Activated CD4-positive, alpha-beta memory T cell treated with anti-CD3 and anti-CD28 coated beads, Interleukin-2, amount 10 ng/mL, durations not matched to agents 7 days and 5 days (primary cell): ENCODE results near the gene GALNTL6. TPM values are rescaled to one million over a fixed set of nuclear protein-coding genes. Genes with fewer than 3 reads are reported as not detected.

Experiments
- CTCF ChIA-PET: fragments of 350-600 bp; sonication (Branson Sonifier 250); formaldehyde crosslinking; loops from one replicate; lab custom pipeline; 2021; ENCODE audit warnings: antibody characterized with exemption, inconsistent platforms; lab: Charles Lee
- POLR2A ChIA-PET: fragments of 350-600 bp; sonication (Branson Sonifier 250); formaldehyde crosslinking; loops from one replicate; lab custom pipeline; 2021; ENCODE audit warnings: antibody characterized with exemption; lab: Charles Lee
- DNase-seq: peaks from one replicate; pipeline ENCODE4 v3.0.0-alpha.2; 2020
- H3K27ac Mint-ChIP-seq: one replicate; pipeline ENCODE4 v1.8.0; 2021; ENCODE audit warnings: mild to moderate bottlenecking, mixed read lengths
- H3K27me3 Mint-ChIP-seq: one replicate; pipeline ENCODE4 v1.8.0; 2021; ENCODE audit warnings: mixed read lengths
- H3K36me3 Mint-ChIP-seq: one replicate; pipeline ENCODE4 v1.8.0; 2021; ENCODE audit warnings: low read depth, mixed read lengths
- H3K4me1 Mint-ChIP-seq: one replicate; pipeline ENCODE4 v1.8.0; 2021; ENCODE audit warnings: mixed read lengths
- H3K4me3 Mint-ChIP-seq: one replicate; pipeline ENCODE4 v1.8.0; 2021; ENCODE audit warnings: mild to moderate bottlenecking, mixed read lengths
- H3K9me3 Mint-ChIP-seq: one replicate; pipeline ENCODE4 v1.8.0; 2021; ENCODE audit warnings: mixed read lengths
- total RNA-seq, 2 experiments: library from RNA; stranded (reverse); gene quantifications; one replicate each; pipeline ENCODE4 v1.2.3, GENCODE V29; 2021

Gene GALNTL6
- total RNA-seq, 2 experiments from 2014 or later = not detected

DNA sequence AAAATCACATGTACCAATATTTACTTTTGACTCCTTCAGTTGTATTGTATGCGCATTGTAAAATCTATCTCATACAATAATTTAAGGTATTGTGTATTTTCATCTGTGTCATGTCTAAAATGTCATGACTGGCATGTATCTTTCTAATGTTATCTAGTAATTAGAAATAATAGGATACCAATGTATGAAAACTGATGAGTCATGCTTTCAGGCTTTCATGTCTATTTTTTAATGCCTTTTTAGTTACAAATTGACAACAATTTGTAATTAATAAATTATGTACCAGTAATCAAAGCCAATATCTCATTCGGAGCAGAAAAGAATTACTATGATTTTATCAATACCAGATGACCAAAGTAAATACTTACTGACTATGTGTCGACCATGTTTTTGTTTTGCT, 107.7 kb downstream of the GALNTL6 start:
- Mint-ChIP-seq H3K4me1 (no peaks in the 10 kb centered on the region), H3K27ac (no peak overlapping the region), H3K36me3 (no peaks in the 10 kb centered on the region), H3K9me3 (peaks cover 3% of the 10 kb centered on the region), H3K4me3 (no peak overlapping the region), H3K27me3 (no peaks in the 10 kb centered on the region)
- no peak for DNase-seq
- POLR2A ChIA-PET = no interaction called here
- CTCF ChIA-PET = no interaction called here

DNA sequence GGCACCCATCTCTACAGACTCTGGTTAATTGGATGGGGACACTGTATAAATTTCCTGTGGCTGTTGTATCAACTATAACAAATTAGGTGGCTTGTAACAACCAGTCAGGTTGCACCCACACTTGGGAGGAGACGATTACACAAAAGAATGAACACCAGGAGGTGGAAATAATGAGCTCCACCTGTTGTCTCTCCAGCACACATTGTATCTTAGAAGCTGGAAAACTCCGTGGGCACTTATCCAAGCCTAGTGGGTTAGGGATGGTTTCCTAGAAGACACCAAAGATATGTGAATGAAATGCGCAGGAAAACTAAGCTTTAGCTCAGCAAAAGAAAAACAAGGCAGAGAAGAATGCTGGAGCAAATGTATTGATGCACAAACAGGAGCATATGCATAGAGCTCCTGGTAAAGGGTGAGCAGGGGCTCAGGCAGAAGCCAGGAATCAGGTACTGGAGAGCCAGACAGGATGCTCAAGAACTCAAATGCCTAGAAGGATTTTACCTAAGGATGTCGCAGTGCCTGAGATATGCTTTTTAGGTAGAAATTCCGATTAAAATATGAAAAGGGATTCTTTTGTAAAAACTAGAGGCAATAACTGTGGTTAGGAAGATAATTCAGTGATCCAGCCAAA, 111.7 kb downstream of the GALNTL6 start:
- no peaks in the 10 kb centered on the region for H3K27me3 Mint-ChIP-seq
- no peak for DNase-seq
- H3K9me3 Mint-ChIP-seq = peaks cover under 1% of the 10 kb centered on the region
- no peak overlapping the region for H3K4me3 Mint-ChIP-seq
- H3K36me3 Mint-ChIP-seq = no peaks in the 10 kb centered on the region
- no peak overlapping the region for H3K27ac Mint-ChIP-seq
- ChIA-PET POLR2A (no interaction called here), CTCF (no interaction called here)
- no peaks in the 10 kb centered on the region for H3K4me1 Mint-ChIP-seq

DNA sequence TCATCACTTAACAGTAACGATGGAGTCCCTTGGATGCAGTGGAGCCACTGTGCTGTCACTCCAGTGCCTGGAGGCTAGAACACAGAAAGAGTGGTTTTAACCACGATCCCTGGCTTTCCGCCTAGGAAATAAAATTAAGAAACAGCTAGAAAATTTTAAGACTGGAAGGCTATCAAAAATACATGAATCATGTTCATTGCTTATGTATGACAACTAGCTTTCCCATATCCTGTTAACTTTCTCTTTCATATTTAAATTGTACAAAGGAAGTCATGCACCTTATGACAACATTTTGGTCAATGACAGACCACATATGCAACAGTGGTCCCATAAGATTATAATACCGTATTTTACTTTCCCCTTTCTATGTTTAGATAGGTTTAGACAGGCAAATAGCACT, 115.1 kb downstream of the GALNTL6 start:
- no peak for DNase-seq
- H3K4me3 Mint-ChIP-seq = no peak overlapping the region

DNA sequence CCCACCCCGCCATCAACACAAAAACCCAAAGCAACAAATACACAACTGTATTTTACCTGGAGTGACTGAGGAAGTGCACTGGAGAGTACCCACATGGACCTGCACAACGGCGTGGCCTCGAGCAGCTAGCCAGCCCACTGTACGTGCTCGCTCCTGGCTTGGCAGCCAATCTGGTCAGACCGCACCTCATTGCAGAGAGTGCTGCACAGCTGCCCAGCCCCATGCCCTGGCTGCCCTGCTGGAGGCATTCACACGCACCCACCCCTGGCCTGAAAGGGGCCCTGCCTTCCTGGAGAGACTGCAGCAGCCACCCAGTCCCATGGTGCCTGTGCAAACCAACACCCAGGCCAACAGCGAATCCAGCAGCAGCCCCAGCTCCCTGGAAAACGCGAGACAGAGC, 116.3 kb downstream of the GALNTL6 start:
- Mint-ChIP-seq H3K9me3 (peaks cover 4% of the 10 kb centered on the region), H3K27me3 (no peaks in the 10 kb centered on the region), H3K36me3 (no peaks in the 10 kb centered on the region), H3K4me3 (no peak overlapping the region), H3K4me1 (no peaks in the 10 kb centered on the region), H3K27ac (no peak overlapping the region)
- DNase-seq = no peak
- CTCF ChIA-PET = no interaction called here
- POLR2A ChIA-PET = no interaction called here

More for the DNA sequence above, 115.1 kb downstream of the GALNTL6 start:
- no peaks in the 10 kb centered on the region for H3K36me3 Mint-ChIP-seq
- H3K4me1 Mint-ChIP-seq = no peaks in the 10 kb centered on the region
- peaks cover 4% of the 10 kb centered on the region for H3K9me3 Mint-ChIP-seq
- ChIA-PET POLR2A (no interaction called here), CTCF (no interaction called here)
- H3K27me3 Mint-ChIP-seq = no peaks in the 10 kb centered on the region
- no peak overlapping the region for H3K27ac Mint-ChIP-seq

DNA sequence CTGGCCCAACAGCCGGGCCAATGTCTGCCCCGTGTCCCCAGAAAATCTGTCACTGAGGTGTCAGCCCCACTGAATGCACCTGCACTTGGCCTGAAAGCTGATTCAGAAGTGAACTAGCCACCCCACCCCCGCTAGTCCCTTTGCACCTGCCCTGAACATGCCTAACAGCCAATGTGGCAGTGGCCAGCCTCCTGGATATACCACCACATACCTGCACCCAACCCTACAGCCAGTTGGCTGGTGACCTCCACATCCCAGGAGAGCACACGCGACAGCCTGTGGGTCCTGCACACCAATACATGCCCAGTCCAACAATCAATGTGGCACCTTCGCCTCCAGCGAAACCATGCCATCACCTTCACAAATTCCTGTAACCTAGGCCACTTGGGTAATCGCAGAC, 116.7 kb downstream of the GALNTL6 start:
- CTCF ChIA-PET = no interaction called here
- no peak for DNase-seq
- POLR2A ChIA-PET = no interaction called here
- Mint-ChIP-seq H3K4me1 (no peaks in the 10 kb centered on the region), H3K36me3 (no peaks in the 10 kb centered on the region), H3K27ac (no peak overlapping the region), H3K9me3 (peaks cover 5% of the 10 kb centered on the region), H3K27me3 (no peaks in the 10 kb centered on the region), H3K4me3 (no peak overlapping the region)

DNA sequence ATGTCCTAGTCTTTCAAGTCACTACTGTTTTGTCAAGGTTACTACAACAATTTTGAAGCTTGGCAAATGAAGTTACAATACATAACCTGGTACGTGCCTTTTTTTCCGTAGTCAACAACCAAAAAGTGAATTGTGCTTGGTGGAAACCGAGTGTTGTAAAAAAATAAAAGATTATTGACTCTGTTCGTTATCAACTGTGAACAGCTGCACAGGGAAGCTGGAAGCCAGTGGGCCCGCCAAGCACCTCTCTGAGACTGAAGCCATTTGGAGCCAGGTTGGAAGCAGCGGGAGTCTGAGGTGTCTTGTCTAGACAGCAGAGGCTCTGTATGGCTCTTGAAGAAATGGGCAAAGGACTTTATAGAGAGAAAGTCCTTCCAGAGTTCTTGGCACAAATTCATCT, 119.0 kb downstream of the GALNTL6 start:
- Mint-ChIP-seq H3K27ac (no peak overlapping the region), H3K4me3 (no peak overlapping the region), H3K36me3 (no peaks in the 10 kb centered on the region), H3K9me3 (peaks cover 6% of the 10 kb centered on the region), H3K27me3 (no peaks in the 10 kb centered on the region), H3K4me1 (no peaks in the 10 kb centered on the region)
- ChIA-PET POLR2A (no interaction called here), CTCF (no interaction called here)
- no peak for DNase-seq

DNA sequence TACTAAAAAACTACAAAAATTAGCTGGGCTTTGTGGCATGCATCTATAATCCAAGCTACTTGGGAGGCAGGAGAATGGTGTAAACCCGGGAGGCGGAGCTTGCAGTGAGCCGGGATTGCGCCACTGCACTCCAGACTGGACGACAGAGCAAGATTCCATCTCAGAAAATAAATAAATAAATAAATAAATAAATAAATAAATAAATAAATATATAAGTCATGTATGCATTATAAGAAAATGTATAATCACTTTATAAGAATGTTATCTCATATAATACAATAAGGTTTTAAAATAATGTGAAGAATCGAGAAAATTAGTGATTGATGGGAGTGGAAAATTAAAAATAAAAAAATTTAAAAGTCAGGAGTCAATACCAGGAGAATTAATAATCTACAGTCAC, 127.5 kb downstream of the GALNTL6 start:
- no peaks in the 10 kb centered on the region for H3K27me3 Mint-ChIP-seq
- H3K9me3 Mint-ChIP-seq = peaks cover 6% of the 10 kb centered on the region
- H3K4me3 Mint-ChIP-seq = no peak overlapping the region
- H3K4me1 Mint-ChIP-seq = no peaks in the 10 kb centered on the region
- no peaks in the 10 kb centered on the region for H3K36me3 Mint-ChIP-seq
- no peak overlapping the region for H3K27ac Mint-ChIP-seq
- CTCF ChIA-PET = no interaction called here
- no peak for DNase-seq
- POLR2A ChIA-PET = no interaction called here

DNA sequence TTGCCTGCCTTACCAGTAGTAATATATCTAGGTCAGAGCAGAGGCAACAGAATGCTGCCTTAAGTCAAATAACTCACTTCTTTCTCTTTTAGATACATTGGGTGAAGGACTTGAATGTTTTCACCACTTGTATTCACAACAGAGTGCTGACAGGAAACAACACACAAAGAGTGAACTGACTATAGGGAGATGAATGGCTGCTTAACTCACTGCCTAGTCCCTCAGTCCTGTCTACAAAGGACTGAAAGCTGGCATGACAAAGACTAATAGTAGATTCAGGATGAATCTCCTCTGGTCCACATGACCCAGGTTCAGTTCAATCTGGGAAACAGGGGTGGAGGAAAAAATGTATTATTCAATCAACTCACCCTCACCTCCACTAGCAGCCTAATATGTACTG, 134.2 kb downstream of the GALNTL6 start:
- DNase-seq = no peak
- POLR2A ChIA-PET = no interaction called here
- no peak overlapping the region for H3K27ac Mint-ChIP-seq
- H3K36me3 Mint-ChIP-seq = no peaks in the 10 kb centered on the region
- CTCF ChIA-PET = no interaction called here
- H3K4me3 Mint-ChIP-seq = no peak overlapping the region
- H3K27me3 Mint-ChIP-seq = no peaks in the 10 kb centered on the region
- no peaks in the 10 kb centered on the region for H3K4me1 Mint-ChIP-seq
- peaks cover 2% of the 10 kb centered on the region for H3K9me3 Mint-ChIP-seq

DNA sequence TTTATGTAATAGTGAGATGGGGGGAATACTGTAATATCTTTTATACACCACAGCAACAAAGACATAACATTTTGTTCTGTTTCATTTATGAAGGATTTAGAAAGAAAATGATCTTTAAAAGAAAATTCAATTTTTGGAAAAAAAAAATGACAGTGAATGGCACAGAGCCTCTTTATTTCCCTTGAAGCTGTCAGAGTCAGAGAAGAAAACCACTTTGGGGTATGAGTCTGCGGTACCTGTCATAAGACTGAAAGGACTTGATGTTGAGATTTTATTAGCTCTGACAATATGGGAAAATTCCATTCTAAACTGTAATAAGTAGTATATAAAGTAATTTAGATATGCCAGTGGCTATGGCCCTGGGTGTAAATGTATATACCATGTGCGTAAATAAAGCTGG, 134.8 kb downstream of the GALNTL6 start:
- Mint-ChIP-seq H3K27me3 (no peaks in the 10 kb centered on the region), H3K27ac (no peak overlapping the region), H3K36me3 (no peaks in the 10 kb centered on the region), H3K9me3 (peaks cover 2% of the 10 kb centered on the region), H3K4me3 (no peak overlapping the region), H3K4me1 (no peaks in the 10 kb centered on the region)
- DNase-seq = no peak
- POLR2A ChIA-PET = no interaction called here
- CTCF ChIA-PET = no interaction called here

DNA sequence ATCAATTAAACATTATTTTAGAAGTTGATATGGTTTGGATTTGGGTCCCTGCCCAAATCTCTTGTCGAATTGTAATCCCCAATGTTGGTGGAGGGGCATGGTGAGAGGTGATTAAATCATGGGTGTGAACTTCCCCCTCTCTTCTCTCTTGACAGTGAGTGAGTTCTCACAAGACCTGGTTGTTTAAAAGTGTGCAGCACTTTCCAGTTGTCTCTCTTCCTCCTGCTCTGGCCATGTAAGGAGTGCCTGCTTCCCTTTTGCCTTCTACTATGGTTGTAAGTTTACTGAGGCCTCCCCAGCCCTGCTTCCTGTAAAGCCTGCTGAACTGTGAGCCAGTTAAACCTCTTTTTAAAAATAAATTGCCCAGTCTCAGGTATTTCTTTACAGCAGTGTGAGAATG, 141.4 kb downstream of the GALNTL6 start:
- H3K27ac Mint-ChIP-seq = no peak overlapping the region
- no peaks in the 10 kb centered on the region for H3K27me3 Mint-ChIP-seq
- no peaks in the 10 kb centered on the region for H3K36me3 Mint-ChIP-seq
- DNase-seq = no peak
- no peak overlapping the region for H3K4me3 Mint-ChIP-seq
- ChIA-PET POLR2A (no interaction called here), CTCF (no interaction called here)
- H3K4me1 Mint-ChIP-seq = no peaks in the 10 kb centered on the region
- peaks cover 2% of the 10 kb centered on the region for H3K9me3 Mint-ChIP-seq

DNA sequence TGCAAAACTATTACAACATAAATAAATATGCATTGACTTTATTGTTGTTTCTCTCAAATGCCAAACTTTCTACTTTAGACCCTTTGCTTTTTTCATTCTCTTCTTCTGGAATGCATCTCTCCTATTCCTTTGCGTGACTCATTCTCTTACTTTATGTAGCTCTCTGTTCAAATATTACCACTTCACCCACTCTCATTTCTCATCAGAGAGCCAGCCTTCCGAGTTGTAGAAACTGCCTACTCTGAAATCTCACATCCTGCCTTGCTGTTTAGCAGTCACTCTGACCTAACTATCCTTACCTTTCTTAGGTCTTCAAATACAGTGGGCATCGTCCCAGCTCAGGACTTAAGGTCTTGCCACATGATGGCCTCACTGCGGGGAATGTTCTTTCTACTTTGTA, 143.5 kb downstream of the GALNTL6 start:
- Mint-ChIP-seq H3K9me3 (no peaks in the 10 kb centered on the region), H3K36me3 (no peaks in the 10 kb centered on the region), H3K27ac (no peak overlapping the region), H3K4me1 (no peaks in the 10 kb centered on the region), H3K27me3 (no peaks in the 10 kb centered on the region), H3K4me3 (no peak overlapping the region)
- ChIA-PET CTCF (no interaction called here), POLR2A (no interaction called here)
- DNase-seq = no peak

DNA sequence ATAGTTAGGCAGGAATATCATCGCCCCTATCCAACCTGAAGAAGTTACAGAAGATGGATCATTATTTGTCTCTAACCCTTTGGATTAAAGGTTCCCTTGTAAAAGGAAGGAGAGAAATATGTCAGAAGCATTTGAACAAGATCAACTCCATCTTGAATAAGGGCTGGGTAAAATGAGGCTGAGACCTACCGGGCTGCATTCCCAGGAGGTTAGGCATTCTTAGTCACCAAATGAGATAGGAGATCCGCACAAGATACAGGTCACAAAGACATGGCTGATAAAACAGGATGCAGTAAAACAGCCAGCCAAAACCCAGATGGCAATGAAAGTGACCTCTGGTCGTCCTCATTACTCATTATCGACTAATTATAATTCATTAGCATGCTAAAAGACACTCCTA, 148.9 kb downstream of the GALNTL6 start:
- POLR2A ChIA-PET = no interaction called here
- Mint-ChIP-seq H3K27me3 (no peaks in the 10 kb centered on the region), H3K4me1 (no peaks in the 10 kb centered on the region), H3K36me3 (no peaks in the 10 kb centered on the region), H3K27ac (no peak overlapping the region), H3K9me3 (peaks cover 3% of the 10 kb centered on the region), H3K4me3 (no peak overlapping the region)
- CTCF ChIA-PET = no interaction called here
- no peak for DNase-seq

DNA sequence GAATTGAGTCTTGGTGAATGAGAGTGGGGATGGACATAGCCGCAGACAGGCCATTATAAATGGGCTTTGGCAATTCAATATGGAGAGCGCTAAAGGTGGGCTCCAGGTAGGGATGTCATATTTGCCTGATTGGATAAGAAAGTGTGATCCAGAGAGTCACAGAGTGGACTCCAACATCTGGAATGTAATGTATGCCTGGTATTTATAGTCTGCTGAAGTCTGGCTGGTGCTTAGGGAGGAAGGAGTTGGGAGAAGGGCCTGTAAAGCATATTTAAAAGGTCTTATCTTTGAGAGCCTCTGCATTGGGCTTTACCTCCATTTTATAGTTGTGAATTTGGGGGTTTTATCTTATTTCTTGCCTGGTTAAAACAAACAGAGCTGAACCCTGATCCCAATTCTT, 153.2 kb downstream of the GALNTL6 start:
- Mint-ChIP-seq H3K27me3 (no peaks in the 10 kb centered on the region), H3K9me3 (peaks cover 11% of the 10 kb centered on the region), H3K4me3 (no peak overlapping the region), H3K36me3 (no peaks in the 10 kb centered on the region), H3K27ac (no peak overlapping the region), H3K4me1 (no peaks in the 10 kb centered on the region)
- CTCF ChIA-PET = no interaction called here
- POLR2A ChIA-PET = no interaction called here
- DNase-seq = no peak

DNA sequence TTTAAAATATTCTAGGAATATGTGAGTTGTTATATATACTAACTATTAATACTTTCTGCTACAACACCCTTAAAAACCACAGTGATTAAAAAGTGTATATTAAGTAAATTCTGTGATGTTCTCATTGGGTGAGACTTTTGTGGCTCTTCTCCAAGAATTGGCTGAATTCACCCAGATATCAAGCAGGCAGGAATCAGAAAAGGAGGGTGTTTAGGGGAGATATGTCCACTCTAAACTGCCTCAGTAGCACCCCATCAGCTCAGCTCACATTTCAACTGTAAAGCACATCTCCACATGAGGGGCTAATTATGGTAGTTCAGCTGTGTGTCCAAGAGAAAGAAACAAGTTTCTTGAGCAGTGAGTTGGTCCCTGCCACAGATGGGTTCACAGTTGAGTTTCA, 165.0 kb downstream of the GALNTL6 start:
- H3K27me3 Mint-ChIP-seq = no peaks in the 10 kb centered on the region
- H3K9me3 Mint-ChIP-seq = peaks cover 2% of the 10 kb centered on the region
- ChIA-PET POLR2A (no interaction called here), CTCF (no interaction called here)
- no peak for DNase-seq
- no peaks in the 10 kb centered on the region for H3K36me3 Mint-ChIP-seq
- H3K4me1 Mint-ChIP-seq = no peaks in the 10 kb centered on the region
- H3K27ac Mint-ChIP-seq = no peak overlapping the region
- no peak overlapping the region for H3K4me3 Mint-ChIP-seq
